HEK293 (cell line): ENCODE measurements around the gene ALOXE3.

Source experiments
- CTCF ChIA-PET: fragments of 350-600 bp; formaldehyde crosslinking; extraction: SDS; loops from one replicate; lab custom pipeline; 2021; ENCODE audit warnings: antibody characterized with exemption; lab: Yijun Ruan, JAX
- POLR2A ChIA-PET: fragments of 300-600 bp; formaldehyde crosslinking; extraction: SDS; loops from one replicate; lab custom pipeline; 2020; ENCODE audit warnings: antibody characterized with exemption, inconsistent platforms; lab: Yijun Ruan, JAX
- H3K27ac ChIP-seq: fragments of 200-500 bp; sonication (Bioruptor generic); 2 replicates; pipeline ENCODE4 v1.5.1; 2014; ENCODE audit warnings: low read depth, low read length, control low read depth, inconsistent platforms; ENCODE audit errors: extremely low read depth
- H3K36me3 ChIP-seq, 2 experiments: fragments of 200-500 bp in 1 of 2; sonication (Bioruptor generic) in 1 of 2; 1 replicate in 1 of 2; 2 replicates in 1 of 2; pipeline ENCODE4 v1.5.1; 2014 to 2017; ENCODE audit warnings: inconsistent platforms in 2 of 2, low read length in 2 of 2; ENCODE audit not compliant: control insufficient read depth in 2 of 2, insufficient read depth in 1 of 2
- H3K4me1 ChIP-seq: fragments of 200-500 bp; sonication (Bioruptor generic); 2 replicates; pipeline ENCODE4 v1.5.1; 2014; ENCODE audit warnings: mild to moderate bottlenecking, low read length, inconsistent platforms; ENCODE audit not compliant: control insufficient read depth, insufficient read depth
- H3K4me3 ChIP-seq: 2 replicates; pipeline ENCODE4 v1.5.1; 2011; ENCODE audit warnings: low read depth, mild to moderate bottlenecking, control low read depth, low read length, moderate library complexity
- H3K9me3 ChIP-seq: fragments of 200-500 bp; sonication (Bioruptor generic); 2 replicates; pipeline ENCODE4 v1.5.1; 2014; ENCODE audit warnings: low read depth, low read length, inconsistent platforms; ENCODE audit not compliant: control insufficient read depth, insufficient read depth
- HOXD13 ChIP-seq: sonication (generic); formaldehyde crosslinking; IDR thresholded peaks from 2 replicates; pipeline ENCODE4 v1.8.0; 2022; ENCODE audit warnings: missing genetic modification reagents, borderline replicate concordance
- IKZF3 ChIP-seq: fragments of 450-650 bp; IDR thresholded peaks from 2 replicates; pipeline ENCODE4 v1.5.0; 2018; ENCODE audit warnings: missing biosample characterization, mild to moderate bottlenecking, missing genetic modification characterization, moderate library complexity
- KLF16 ChIP-seq: fragments of 450-650 bp; formaldehyde crosslinking; IDR thresholded peaks from 2 replicates; pipeline ENCODE4 v1.5.1; 2017; ENCODE audit warnings: missing biosample characterization, missing genetic modification characterization
- KLF7 ChIP-seq: fragments of 450-650 bp; formaldehyde crosslinking; IDR thresholded peaks from 2 replicates; pipeline ENCODE4 v1.5.1; 2016; ENCODE audit warnings: missing biosample characterization, missing genetic modification characterization, borderline replicate concordance
- KLF8 ChIP-seq: fragments of 450-650 bp; formaldehyde crosslinking; IDR thresholded peaks from 2 replicates; pipeline ENCODE4 v1.5.1; 2016; ENCODE audit warnings: missing biosample characterization, missing genetic modification characterization
- PRDM1 ChIP-seq: fragments of 450-650 bp; formaldehyde crosslinking; IDR thresholded peaks from 2 replicates; pipeline ENCODE4; 2016; ENCODE audit warnings: missing biosample characterization, missing genetic modification characterization
- PRDM6 ChIP-seq: fragments of 450-650 bp; formaldehyde crosslinking; IDR thresholded peaks from 2 replicates; pipeline ENCODE4 v1.5.1; 2017; ENCODE audit warnings: missing biosample characterization, missing genetic modification characterization
- TCF7L2 ChIP-seq: IDR thresholded peaks from 2 replicates; pipeline ENCODE4 v1.6.1; 2011; ENCODE audit warnings: low read depth, mild to moderate bottlenecking, inconsistent platforms, low read length, moderate library complexity, borderline replicate concordance
- ZBTB21 ChIP-seq: fragments of 450-650 bp; formaldehyde crosslinking; IDR thresholded peaks from 2 replicates; pipeline ENCODE4 v1.5.1; 2017; ENCODE audit warnings: missing biosample characterization, missing genetic modification characterization
- ZBTB7A ChIP-seq: fragments of 450-650 bp; formaldehyde crosslinking; IDR thresholded peaks from 2 replicates; pipeline ENCODE4 v1.5.1; 2016; ENCODE audit warnings: low read depth, missing biosample characterization, missing genetic modification characterization
- ZNF10 ChIP-seq: fragments of 450-650 bp; formaldehyde crosslinking; IDR thresholded peaks from 2 replicates; pipeline ENCODE4 v1.5.1; 2017; ENCODE audit warnings: missing biosample characterization, missing genetic modification characterization
- ZNF155 ChIP-seq: fragments of 450-650 bp; formaldehyde crosslinking; IDR thresholded peaks from 2 replicates; pipeline ENCODE4 v1.5.1; 2016; ENCODE audit warnings: missing biosample characterization, missing genetic modification characterization
- ZNF175 ChIP-seq: fragments of 450-650 bp; formaldehyde crosslinking; IDR thresholded peaks from 2 replicates; pipeline ENCODE4 v1.5.1; 2016; ENCODE audit warnings: missing biosample characterization, missing genetic modification characterization
- ZNF202 ChIP-seq: fragments of 450-650 bp; formaldehyde crosslinking; IDR thresholded peaks from 2 replicates; pipeline ENCODE4 v1.5.1; 2016; ENCODE audit warnings: missing biosample characterization, missing genetic modification characterization, borderline replicate concordance
- ZNF23 ChIP-seq: fragments of 450-650 bp; formaldehyde crosslinking; IDR thresholded peaks from 2 replicates; pipeline ENCODE4 v1.5.1; 2016; ENCODE audit warnings: missing biosample characterization, missing genetic modification characterization, borderline replicate concordance
- ZNF248 ChIP-seq: fragments of 450-650 bp; formaldehyde crosslinking; IDR thresholded peaks from 2 replicates; pipeline ENCODE4 v1.5.1; 2017; ENCODE audit warnings: missing biosample characterization, missing genetic modification characterization
- ZNF354C ChIP-seq: fragments of 450-650 bp; formaldehyde crosslinking; IDR thresholded peaks from 2 replicates; pipeline ENCODE4 v1.5.1; 2016; ENCODE audit warnings: missing biosample characterization, missing genetic modification characterization, low read depth, borderline replicate concordance
- ZNF423 ChIP-seq: fragments of 450-650 bp; formaldehyde crosslinking; IDR thresholded peaks from 2 replicates; pipeline ENCODE4 v1.5.1; 2016; ENCODE audit warnings: missing biosample characterization, missing genetic modification characterization
- ZNF449 ChIP-seq: fragments of 450-650 bp; formaldehyde crosslinking; IDR thresholded peaks from 2 replicates; pipeline ENCODE4 v1.5.1; 2017; ENCODE audit warnings: missing biosample characterization, mild to moderate bottlenecking, missing genetic modification characterization, moderate library complexity
- ZNF530 ChIP-seq: fragments of 450-650 bp; formaldehyde crosslinking; IDR thresholded peaks from 2 replicates; pipeline ENCODE4 v1.5.1; 2016; ENCODE audit warnings: low read depth, missing biosample characterization, missing genetic modification characterization
- ZNF548 ChIP-seq: fragments of 450-650 bp; formaldehyde crosslinking; IDR thresholded peaks from 2 replicates; pipeline ENCODE4 v1.5.1; 2016; ENCODE audit warnings: missing biosample characterization, missing genetic modification characterization
- ZNF629 ChIP-seq: fragments of 450-650 bp; formaldehyde crosslinking; IDR thresholded peaks from 2 replicates; pipeline ENCODE4 v1.5.1; 2017; ENCODE audit warnings: missing biosample characterization, missing genetic modification characterization
- ZNF654 ChIP-seq: fragments of 450-650 bp; formaldehyde crosslinking; IDR thresholded peaks from 2 replicates; pipeline ENCODE4 v1.5.1; 2016; ENCODE audit warnings: low read depth, missing biosample characterization, missing genetic modification characterization
- ZNF677 ChIP-seq: fragments of 450-650 bp; IDR thresholded peaks from 2 replicates; pipeline ENCODE4 v1.5.0; 2018; ENCODE audit warnings: missing biosample characterization, mild to moderate bottlenecking, missing genetic modification characterization, moderate library complexity
- ZNF777 ChIP-seq: fragments of 450-650 bp; formaldehyde crosslinking; IDR thresholded peaks from 2 replicates; pipeline ENCODE4 v1.5.1; 2017; ENCODE audit warnings: missing biosample characterization, missing genetic modification characterization, borderline replicate concordance
- ZNF830 ChIP-seq: fragments of 450-650 bp; IDR thresholded peaks from 2 replicates; pipeline ENCODE4 v1.5.0; 2018; ENCODE audit warnings: missing biosample characterization, missing genetic modification characterization, low read depth, mild to moderate bottlenecking, moderate library complexity
- TF ChIP-seq, protein P1 (sequence below): fragments of 450-650 bp; formaldehyde crosslinking; IDR thresholded peaks from 2 replicates; pipeline ENCODE4 v1.5.1; 2016; ENCODE audit warnings: missing biosample characterization, missing genetic modification characterization, low read depth
- TF ChIP-seq, protein P2 (sequence below): fragments of 450-650 bp; formaldehyde crosslinking; IDR thresholded peaks from 2 replicates; pipeline ENCODE4 v1.5.1; 2016; ENCODE audit warnings: missing biosample characterization, missing genetic modification characterization
- TF ChIP-seq, protein P3 (sequence below): fragments of 450-650 bp; formaldehyde crosslinking; IDR thresholded peaks from 2 replicates; pipeline ENCODE4 v1.5.1; 2016; ENCODE audit warnings: missing biosample characterization, missing genetic modification characterization

The ALOXE3 gene

DNA sequence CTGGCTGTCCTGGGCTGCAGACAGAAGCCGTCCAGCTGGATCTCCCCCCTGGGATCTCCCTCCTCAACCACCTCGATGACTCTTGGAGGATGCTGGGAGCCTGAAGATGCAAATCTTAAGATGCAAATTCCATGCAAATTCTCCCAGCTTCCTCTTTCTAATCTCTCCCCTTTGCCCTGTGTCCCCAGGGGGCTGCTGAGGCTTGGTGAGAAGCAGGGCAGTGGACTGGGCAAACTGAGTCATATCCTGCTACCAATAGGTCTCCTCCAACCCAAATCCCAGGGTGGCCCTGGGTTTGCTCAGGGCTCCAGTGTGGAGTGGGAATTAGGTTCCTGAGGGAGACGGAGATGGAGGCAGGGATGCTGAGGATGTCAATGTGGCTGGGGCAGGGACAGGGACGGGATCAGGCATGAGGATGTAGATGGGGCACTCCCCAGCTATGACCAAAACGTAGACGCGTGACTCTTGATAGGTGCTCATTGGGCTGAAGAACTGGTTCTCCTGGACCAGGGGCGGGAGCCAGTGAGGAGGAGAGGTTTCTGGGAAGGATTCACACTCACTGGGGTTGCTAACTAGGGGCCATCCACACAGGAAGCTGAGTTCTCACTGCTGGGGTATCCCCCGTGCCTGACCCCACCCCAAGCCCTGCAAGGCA is 27.2 kb downstream of the ALOXE3 start (continued):
- TF ChIP-seq ZNF830 (tag by site-specific recombination), result no peak
- TF ChIP-seq, protein P1, sequence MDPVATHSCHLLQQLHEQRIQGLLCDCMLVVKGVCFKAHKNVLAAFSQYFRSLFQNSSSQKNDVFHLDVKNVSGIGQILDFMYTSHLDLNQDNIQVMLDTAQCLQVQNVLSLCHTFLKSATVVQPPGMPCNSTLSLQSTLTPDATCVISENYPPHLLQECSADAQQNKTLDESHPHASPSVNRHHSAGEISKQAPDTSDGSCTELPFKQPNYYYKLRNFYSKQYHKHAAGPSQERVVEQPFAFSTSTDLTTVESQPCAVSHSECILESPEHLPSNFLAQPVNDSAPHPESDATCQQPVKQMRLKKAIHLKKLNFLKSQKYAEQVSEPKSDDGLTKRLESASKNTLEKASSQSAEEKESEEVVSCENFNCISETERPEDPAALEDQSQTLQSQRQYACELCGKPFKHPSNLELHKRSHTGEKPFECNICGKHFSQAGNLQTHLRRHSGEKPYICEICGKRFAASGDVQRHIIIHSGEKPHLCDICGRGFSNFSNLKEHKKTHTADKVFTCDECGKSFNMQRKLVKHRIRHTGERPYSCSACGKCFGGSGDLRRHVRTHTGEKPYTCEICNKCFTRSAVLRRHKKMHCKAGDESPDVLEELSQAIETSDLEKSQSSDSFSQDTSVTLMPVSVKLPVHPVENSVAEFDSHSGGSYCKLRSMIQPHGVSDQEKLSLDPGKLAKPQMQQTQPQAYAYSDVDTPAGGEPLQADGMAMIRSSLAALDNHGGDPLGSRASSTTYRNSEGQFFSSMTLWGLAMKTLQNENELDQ (tag by site-specific recombination), result no peak
- no peak for TF ChIP-seq ZNF10 (tag by site-specific recombination)
- TF ChIP-seq TCF7L2, result no peak
- no peak for TF ChIP-seq ZNF629 (tag by site-specific recombination)
- no peak for TF ChIP-seq ZNF248
- TF ChIP-seq ZNF449 (tag by site-specific recombination), result no peak
- no peak for TF ChIP-seq PRDM6 (tag by site-specific recombination)
- no peak for TF ChIP-seq ZNF155 (tag by site-specific recombination)
- TF ChIP-seq ZNF354C (tag by site-specific recombination), result no peak

DNA sequence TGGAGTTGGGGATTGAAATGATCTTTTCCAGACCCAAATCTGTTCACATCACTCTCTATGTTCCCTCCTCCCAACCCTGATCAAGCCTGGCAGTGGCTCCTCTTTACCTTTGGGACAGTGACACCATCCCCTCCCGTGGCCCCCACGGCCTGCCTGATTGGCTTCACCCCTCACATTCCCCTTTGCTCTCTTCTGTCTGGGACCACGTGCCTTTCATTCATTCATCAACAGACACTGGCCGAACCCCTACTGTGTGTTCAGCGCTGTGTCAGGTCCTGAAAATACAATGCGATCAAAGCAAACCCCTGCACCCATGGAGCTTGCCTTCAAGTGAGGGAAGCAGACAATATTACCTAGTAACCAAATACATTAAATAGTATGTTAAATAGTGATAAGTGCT is 28.6 kb downstream of the ALOXE3 start:
- CTCF ChIA-PET, result interaction anchor here (0.6 to 27.3 kb wide), 5 partner anchors 13 to 288 kb away, joined by 3 to 561 read pairs (median 5); no protein-coding TSS in a partner anchor
- Histone ChIP-seq H3K4me3 (no peak overlapping the region), H3K27ac (no peak overlapping the region), H3K36me3 (no peaks in the 10 kb centered on the region), H3K4me1 (no peaks in the 10 kb centered on the region), H3K9me3 (no peaks in the 10 kb centered on the region)
- POLR2A ChIA-PET, result no interaction called here
- no peak for TF ChIP-seq KLF16 (tag by site-specific recombination)
- no peak for TF ChIP-seq ZNF654 (tag by site-specific recombination)
- no peak for TF ChIP-seq ZBTB7A
- no peak for TF ChIP-seq IKZF3 (tag by site-specific recombination)
- no peak for TF ChIP-seq ZNF530 (tag by site-specific recombination)
- no peak for TF ChIP-seq ZNF175 (tag by site-specific recombination)
- no peak for TF ChIP-seq ZBTB21 (tag by site-specific recombination)
- TF ChIP-seq ZNF23, result no peak
- TF ChIP-seq ZNF777 (tag by site-specific recombination), result no peak
- no peak for TF ChIP-seq ZNF677
- no peak for TF ChIP-seq ZNF202 (tag by site-specific recombination)
- TF ChIP-seq ZNF423 (tag by site-specific recombination), result no peak
- no peak for TF ChIP-seq PRDM1 (tag by site-specific recombination)
- TF ChIP-seq HOXD13 (CRISPR knock-in tag), result no peak
- TF ChIP-seq KLF8 (tag by site-specific recombination), result no peak
- no peak for TF ChIP-seq KLF7 (tag by site-specific recombination)
- TF ChIP-seq, protein P2, sequence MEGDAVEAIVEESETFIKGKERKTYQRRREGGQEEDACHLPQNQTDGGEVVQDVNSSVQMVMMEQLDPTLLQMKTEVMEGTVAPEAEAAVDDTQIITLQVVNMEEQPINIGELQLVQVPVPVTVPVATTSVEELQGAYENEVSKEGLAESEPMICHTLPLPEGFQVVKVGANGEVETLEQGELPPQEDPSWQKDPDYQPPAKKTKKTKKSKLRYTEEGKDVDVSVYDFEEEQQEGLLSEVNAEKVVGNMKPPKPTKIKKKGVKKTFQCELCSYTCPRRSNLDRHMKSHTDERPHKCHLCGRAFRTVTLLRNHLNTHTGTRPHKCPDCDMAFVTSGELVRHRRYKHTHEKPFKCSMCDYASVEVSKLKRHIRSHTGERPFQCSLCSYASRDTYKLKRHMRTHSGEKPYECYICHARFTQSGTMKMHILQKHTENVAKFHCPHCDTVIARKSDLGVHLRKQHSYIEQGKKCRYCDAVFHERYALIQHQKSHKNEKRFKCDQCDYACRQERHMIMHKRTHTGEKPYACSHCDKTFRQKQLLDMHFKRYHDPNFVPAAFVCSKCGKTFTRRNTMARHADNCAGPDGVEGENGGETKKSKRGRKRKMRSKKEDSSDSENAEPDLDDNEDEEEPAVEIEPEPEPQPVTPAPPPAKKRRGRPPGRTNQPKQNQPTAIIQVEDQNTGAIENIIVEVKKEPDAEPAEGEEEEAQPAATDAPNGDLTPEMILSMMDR (tag by site-specific recombination), result no peak
- TF ChIP-seq, protein P3, sequence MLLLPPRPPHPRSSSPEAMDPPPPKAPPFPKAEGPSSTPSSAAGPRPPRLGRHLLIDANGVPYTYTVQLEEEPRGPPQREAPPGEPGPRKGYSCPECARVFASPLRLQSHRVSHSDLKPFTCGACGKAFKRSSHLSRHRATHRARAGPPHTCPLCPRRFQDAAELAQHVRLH (tag by site-specific recombination), result no peak
- TF ChIP-seq ZNF548, result no peak
